Measurements from ENCODE around the gene MRPS11. TPM values are rescaled to one million over a fixed set of nuclear protein-coding genes. Genes with fewer than 3 reads are reported as not detected.

The MRPS11 gene
- polyA plus RNA-seq, 2 of the 4 experiments (the other 2 are of a cell fraction), result 99.0 to 122 TPM

GRCh38 chr15:88419830-88420229, 47.7 kb upstream of the MRPS11 start (continued):
- TF ChIP-seq HMGXB4 (CRISPR knock-in tag; IDR thresholded peaks at IDR 0.05; ENCODE audit: borderline replicate concordance) (no peak), JUNB (IDR thresholded peaks at IDR 0.05) (peak; percentile 70), REST (IDR thresholded peaks at IDR 0.05) (no peak), EP300 (IDR thresholded peaks at IDR 0.05) (peak in 1 of 2 experiments; percentile 69; a peak in 1 of 5 replicates), SREBF2 (IDR thresholded peaks at IDR 0.05) (no peak), HES2 (IDR thresholded peaks at IDR 0.05) (no peak)

- ChIA-PET CTCF (no interaction called here), POLR2A (no interaction called here)
- WGBS (ENCODE audit: missing lambda C conversion rate), result 64% methylated on average over 8 of the region's 8 CpGs
- TF ChIP-seq MAZ (IDR thresholded peaks at IDR 0.05; ENCODE audit: borderline replicate concordance, low read depth, low read length), result no peak
- no peak for TF ChIP-seq ELK1 (IDR thresholded peaks at IDR 0.05; ENCODE audit: low read depth, low read length)
- TF ChIP-seq REST (IDR thresholded peaks at IDR 0.05), result no peak
- no peak for TF ChIP-seq MAFK (IDR thresholded peaks at IDR 0.05; ENCODE audit: partially characterized antibody)
- no peak for TF ChIP-seq CBX2 (IDR thresholded peaks at IDR 0.05; ENCODE audit: borderline replicate concordance, low read depth)
- TF ChIP-seq NR3C1 (IDR thresholded peaks at IDR 0.05), result no peak
- no peak for TF ChIP-seq CHD4 (IDR thresholded peaks at IDR 0.05; ENCODE audit: borderline replicate concordance)
- TF ChIP-seq CEBPB (IDR thresholded peaks at IDR 0.05), result no peak
- TF ChIP-seq CBX8 (IDR thresholded peaks at IDR 0.05), result no peak
- TF ChIP-seq SMC3 (IDR thresholded peaks at IDR 0.05), result no peak
- H3K4me3 ChIP-seq, result no peak overlapping the region
- no peaks in the 10 kb centered on the region for H3K9me3 ChIP-seq
- peaks cover 11% of the 10 kb centered on the region; the same call in 2 of the 3 replicates for H3K4me1 ChIP-seq
- ATAC-seq (no peak), FAIRE-seq (no peak), DNase-seq (ENCODE audit: low read depth in 1 of 2, low spot score in 1 of 2) (no peak)
- no peak overlapping the region for H3K4me2 ChIP-seq
- no peak overlapping the region; a peak in 1 of 6 replicates for H3K27ac ChIP-seq
Observed at GRCh38 chr15:88423331-88423730, 44.2 kb upstream of the MRPS11 start.

Data from A549 (cell line).